Bronchial epithelial cell (primary cell): ENCODE results near the gene NECAB2. TPM values are rescaled to one million over a fixed set of nuclear protein-coding genes. Genes with fewer than 3 reads are reported as not detected.

Experiments
- DNase-seq: peaks from one replicate; pipeline ENCODE4 v3.0.0-alpha.2; 2010; ENCODE audit warnings: low read depth
- FAIRE-seq: peaks from 2 replicates; lab custom pipeline; 2011; peaks lifted over from hg19 to GRCh38; lab: Jason Lieb, UNC
- H3K27me3 ChIP-seq: 2 replicates; pipeline ENCODE4 v1.5.1; 2011; ENCODE audit warnings: low read length; ENCODE audit not compliant: control insufficient read depth, insufficient read depth
- H3K36me3 ChIP-seq: 2 replicates; pipeline ENCODE4 v1.5.1; 2011; ENCODE audit warnings: low read length; ENCODE audit not compliant: control insufficient read depth, insufficient read depth
- H3K4me3 ChIP-seq: 2 replicates; pipeline ENCODE4 v1.5.1; 2011; ENCODE audit warnings: mild to moderate bottlenecking, low read depth, low read length, control low read depth
- total RNA-seq: library from RNA; depleted of rRNA; stranded (reverse); fragments of >200 nt; gene quantifications from 2 replicates; pipeline ENCODE4 v1.2.1, GENCODE V29; 2014
- TF ChIP-seq, protein P1 (sequence below): IDR thresholded peaks from 2 replicates; pipeline ENCODE4 v1.5.1; 2011; ENCODE audit warnings: mild to moderate bottlenecking, moderate library complexity, low read length, control low read depth, inconsistent platforms; ENCODE audit not compliant: insufficient read depth, severe bottlenecking

The NECAB2 gene
- total RNA-seq, 1 donor from 2014 or later, result not detected

DNA sequence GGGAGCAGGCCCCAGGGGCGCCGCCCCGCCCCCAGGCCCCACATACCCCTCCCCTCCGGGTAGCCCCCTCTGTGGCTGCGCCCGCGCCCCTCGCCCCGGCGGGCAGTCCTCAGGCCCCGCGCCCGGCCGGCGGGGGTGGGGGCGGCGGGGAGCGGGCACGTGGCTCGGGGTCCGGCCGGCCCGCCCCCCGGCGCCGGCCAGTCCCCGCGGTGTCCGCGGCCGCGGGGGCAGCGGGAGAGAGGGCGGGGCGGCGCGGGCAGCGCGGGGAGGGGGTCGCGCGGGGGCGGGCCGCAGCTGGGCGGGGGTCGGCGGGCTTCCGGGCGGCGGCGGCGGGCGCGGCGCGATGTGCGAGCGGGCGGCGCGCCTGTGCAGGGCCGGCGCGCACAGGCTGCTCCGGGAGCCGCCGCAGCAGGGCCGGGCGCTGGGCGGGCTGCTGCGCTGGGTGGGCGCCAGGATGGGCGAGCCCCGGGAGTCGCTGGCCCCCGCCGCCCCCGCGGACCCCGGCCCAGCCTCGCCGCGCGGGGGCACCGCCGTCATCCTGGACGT is 335 bp downstream of the NECAB2 start:
- H3K4me3 ChIP-seq, result peak overlapping the region; percentile 17
- peaks cover 10% of the 10 kb centered on the region for H3K27me3 ChIP-seq
- H3K36me3 ChIP-seq, result peaks cover 2% of the 10 kb centered on the region
- TF ChIP-seq, protein P1, sequence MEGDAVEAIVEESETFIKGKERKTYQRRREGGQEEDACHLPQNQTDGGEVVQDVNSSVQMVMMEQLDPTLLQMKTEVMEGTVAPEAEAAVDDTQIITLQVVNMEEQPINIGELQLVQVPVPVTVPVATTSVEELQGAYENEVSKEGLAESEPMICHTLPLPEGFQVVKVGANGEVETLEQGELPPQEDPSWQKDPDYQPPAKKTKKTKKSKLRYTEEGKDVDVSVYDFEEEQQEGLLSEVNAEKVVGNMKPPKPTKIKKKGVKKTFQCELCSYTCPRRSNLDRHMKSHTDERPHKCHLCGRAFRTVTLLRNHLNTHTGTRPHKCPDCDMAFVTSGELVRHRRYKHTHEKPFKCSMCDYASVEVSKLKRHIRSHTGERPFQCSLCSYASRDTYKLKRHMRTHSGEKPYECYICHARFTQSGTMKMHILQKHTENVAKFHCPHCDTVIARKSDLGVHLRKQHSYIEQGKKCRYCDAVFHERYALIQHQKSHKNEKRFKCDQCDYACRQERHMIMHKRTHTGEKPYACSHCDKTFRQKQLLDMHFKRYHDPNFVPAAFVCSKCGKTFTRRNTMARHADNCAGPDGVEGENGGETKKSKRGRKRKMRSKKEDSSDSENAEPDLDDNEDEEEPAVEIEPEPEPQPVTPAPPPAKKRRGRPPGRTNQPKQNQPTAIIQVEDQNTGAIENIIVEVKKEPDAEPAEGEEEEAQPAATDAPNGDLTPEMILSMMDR, result no peak
- DNase-seq (no peak), FAIRE-seq (no peak)

DNA sequence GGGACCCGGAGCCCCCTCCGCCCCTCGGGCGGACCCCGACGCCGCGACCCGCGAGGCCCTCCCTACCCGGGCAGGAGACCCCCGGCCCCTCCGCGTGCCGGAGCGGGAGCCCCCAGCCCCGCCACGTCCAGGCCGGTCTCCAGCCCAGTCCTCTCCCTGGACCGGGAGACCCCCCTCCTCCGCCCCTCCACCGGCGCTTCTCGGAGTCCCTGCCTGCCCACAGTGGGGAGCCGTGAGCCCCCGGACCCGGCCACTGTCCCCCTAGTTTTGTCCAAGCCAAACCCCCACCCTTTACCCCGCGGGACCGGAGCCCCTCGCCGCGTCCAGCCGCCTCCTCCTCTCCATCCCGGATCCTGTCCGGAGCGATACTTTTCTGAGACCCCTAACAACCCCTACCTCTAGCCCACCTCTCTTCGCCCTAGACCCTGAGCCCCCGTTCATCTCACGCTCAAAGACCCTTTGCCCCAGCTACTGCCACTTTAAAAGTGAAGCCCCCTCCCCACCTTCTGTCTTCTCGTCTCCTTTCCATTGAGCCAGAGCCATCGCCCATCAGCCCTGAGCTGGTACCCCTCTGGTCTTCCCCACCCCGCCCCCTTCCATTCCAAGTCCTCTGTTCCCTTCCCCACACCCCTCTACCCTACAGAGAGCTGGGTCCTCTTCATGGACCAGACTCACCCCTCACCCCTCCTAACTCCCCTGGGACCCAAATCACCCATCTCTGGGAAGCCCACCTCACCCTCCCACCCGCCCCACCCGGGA is 1.0 kb downstream of the NECAB2 start:
- TF ChIP-seq, protein P1, result no peak
- H3K36me3 ChIP-seq, result peaks cover 2% of the 10 kb centered on the region
- no peak for DNase-seq
- no peak for FAIRE-seq
- H3K4me3 ChIP-seq, result no peak overlapping the region
- H3K27me3 ChIP-seq, result peaks cover 10% of the 10 kb centered on the region

DNA sequence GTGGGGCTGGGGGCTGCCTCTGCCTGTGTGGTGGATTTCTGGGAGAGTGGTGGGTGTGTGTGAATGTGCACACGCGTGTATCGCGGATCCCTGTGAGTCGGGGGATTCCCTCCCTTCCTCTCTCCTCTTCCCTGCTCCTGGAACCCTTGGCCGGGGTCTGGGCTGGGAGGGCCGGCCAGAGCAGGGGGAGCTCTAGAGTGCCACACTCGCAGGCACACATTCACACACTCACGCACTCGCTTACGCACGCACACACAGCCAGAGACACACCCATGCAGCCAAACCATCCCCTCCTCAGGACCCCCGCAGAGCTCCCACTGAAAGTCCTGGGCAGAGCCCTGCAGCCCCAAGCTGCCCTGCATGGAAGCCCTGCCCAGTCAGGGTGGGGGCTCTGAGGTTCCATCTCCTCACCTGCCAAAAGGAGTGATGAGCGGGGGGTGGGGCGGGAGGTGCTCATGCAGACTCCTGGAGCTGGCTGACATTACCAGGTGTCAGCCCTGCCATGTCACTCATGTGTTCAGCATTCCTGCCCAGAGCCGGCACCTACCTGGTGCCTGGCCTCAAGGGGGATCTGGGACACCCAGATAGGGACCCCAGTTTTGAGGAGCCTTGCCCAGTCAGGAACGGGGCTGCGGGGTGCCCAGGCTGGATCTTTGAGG is 1.9 kb downstream of the NECAB2 start:
- FAIRE-seq (no peak), DNase-seq (no peak)
- no peak overlapping the region for H3K4me3 ChIP-seq
- TF ChIP-seq, protein P1, result no peak
- H3K27me3 ChIP-seq, result peaks cover 10% of the 10 kb centered on the region
- peaks cover 2% of the 10 kb centered on the region for H3K36me3 ChIP-seq

GRCh38 chr16:83970430-83970815 is 2.4 kb downstream of the NECAB2 start:
- TF ChIP-seq, protein P1, result no peak
- H3K36me3 ChIP-seq, result peaks cover 2% of the 10 kb centered on the region
- no peak for FAIRE-seq
- DNase-seq, result no peak
- peaks cover 10% of the 10 kb centered on the region for H3K27me3 ChIP-seq
- H3K4me3 ChIP-seq, result no peak overlapping the region

GRCh38 chr16:83971165-83972130 is 3.4 kb downstream of the NECAB2 start:
- Histone ChIP-seq H3K36me3 (no peaks in the 10 kb centered on the region), H3K4me3 (no peak overlapping the region), H3K27me3 (peaks cover 10% of the 10 kb centered on the region)
- FAIRE-seq (no peak), DNase-seq (no peak)
- TF ChIP-seq, protein P1, result no peak
